GM12874 (cell line): ENCODE data around the gene ERMAP.

Experiments
- CTCF ChIP-seq: IDR thresholded peaks from 2 replicates; pipeline ENCODE4 v1.5.1; 2011; ENCODE audit warnings: low read depth, mild to moderate bottlenecking, control low read depth, low read length, moderate library complexity; ENCODE audit not compliant: insufficient read depth

The ERMAP gene

GRCh38 chr1:42777852-42778251, 39.1 kb upstream of the ERMAP start:
- peak; percentile 62 for TF ChIP-seq CTCF

- no peak for TF ChIP-seq CTCF
These were observed 37.2 kb upstream of the ERMAP start for GRCh38 chr1:42779725-42780124.

GRCh38 chr1:42780176-42780575, 36.7 kb upstream of the ERMAP start:
- no peak for TF ChIP-seq CTCF

- TF ChIP-seq CTCF: no peak
These were observed 33.8 kb upstream of the ERMAP start for GRCh38 chr1:42783092-42783491.

- TF ChIP-seq CTCF: no peak
These were observed 32.4 kb upstream of the ERMAP start for GRCh38 chr1:42784547-42784945.

- no peak for TF ChIP-seq CTCF
These were observed 31.8 kb upstream of the ERMAP start, which contains the start of gene TMEM269 for GRCh38 chr1:42784946-42785693. Gene TMEM269 (plus strand): TSS chr1:42784991. CDS start chr1:42789894, 4,903 bp downstream.

GRCh38 chr1:42786097-42786496, 30.8 kb upstream of the ERMAP start:
- TF ChIP-seq CTCF: no peak
